HG03039 (cell line): ENCODE results near the gene SWAP70.
"Not testable (repeated sequence)": the region's sequence is repeated elsewhere in the genome, so short reads cannot be mapped to it uniquely, and the experiment has no call there.

Experiments used
- ATAC-seq: cut with Tn5 transposase; IDR thresholded peaks from one replicate; pipeline ENCODE4 v1.9.1; 2021; ENCODE audit warnings: mild to moderate bottlenecking, moderate library complexity; ENCODE audit not compliant: unreplicated experiment

The SWAP70 gene

GRCh38 chr11:9689721-9690120 lies 25.8 kb downstream of the SWAP70 start:
- no peak for ATAC-seq

GRCh38 chr11:9691865-9692264 lies 28.0 kb downstream of the SWAP70 start:
- no peak for ATAC-seq

GRCh38 chr11:9692691-9693090 lies 28.8 kb downstream of the SWAP70 start:
- no peak for ATAC-seq

GRCh38 chr11:9693801-9694553 lies 30.1 kb downstream of the SWAP70 start:
- no peak for ATAC-seq

GRCh38 chr11:9695228-9695627 lies 31.4 kb downstream of the SWAP70 start:
- ATAC-seq = not testable (repeated sequence)

GRCh38 chr11:9697766-9698165 lies 33.9 kb downstream of the SWAP70 start:
- ATAC-seq = no peak

- no peak for ATAC-seq
Observed at GRCh38 chr11:9700105-9700801, 36.4 kb downstream of the SWAP70 start.

- no peak for ATAC-seq
Observed at GRCh38 chr11:9701799-9702198, 37.9 kb downstream of the SWAP70 start.

- no peak for ATAC-seq
Observed at GRCh38 chr11:9703280-9703679, 39.4 kb downstream of the SWAP70 start.

GRCh38 chr11:9704037-9704436 lies 40.2 kb downstream of the SWAP70 start:
- ATAC-seq = no peak

- ATAC-seq = no peak
Observed at GRCh38 chr11:9704620-9705019, 40.7 kb downstream of the SWAP70 start.

- ATAC-seq = not testable (repeated sequence)
Observed at GRCh38 chr11:9705361-9705760, 41.5 kb downstream of the SWAP70 start.

- no peak for ATAC-seq
Observed at GRCh38 chr11:9708544-9708943, 44.7 kb downstream of the SWAP70 start.

- no peak for ATAC-seq
Observed at GRCh38 chr11:9710223-9710622, 46.3 kb downstream of the SWAP70 start.

- no peak for ATAC-seq
Observed at GRCh38 chr11:9710852-9711251, 47.0 kb downstream of the SWAP70 start.

GRCh38 chr11:9711454-9712307 lies 47.8 kb downstream of the SWAP70 start:
- ATAC-seq = no peak

- ATAC-seq = no peak
Observed at GRCh38 chr11:9714272-9714940, 50.5 kb downstream of the SWAP70 start.

GRCh38 chr11:9716275-9717039 lies 52.6 kb downstream of the SWAP70 start:
- no peak for ATAC-seq

GRCh38 chr11:9717040-9717357 lies 53.1 kb downstream of the SWAP70 start:
- ATAC-seq = no peak

GRCh38 chr11:9717719-9718118 lies 53.8 kb downstream of the SWAP70 start:
- ATAC-seq = no peak
